H9 (cell line): Measurements from ENCODE around the gene TASOR2. TPM values are rescaled to one million over a fixed set of nuclear protein-coding genes. Genes with fewer than 3 reads are reported as not detected.

Source experiments
- DNase-seq: peaks from one replicate; pipeline ENCODE4 v3.0.0-alpha.2; 2017
- H2AFZ ChIP-seq: one replicate; pipeline ENCODE4 v1.6.1; 2013; ENCODE audit warnings: mild to moderate bottlenecking, low read length, control low read depth, moderate library complexity
- H2AK5ac ChIP-seq: 2 replicates; pipeline ENCODE4 v1.6.1; 2013; ENCODE audit warnings: low read length, control low read depth, mixed read lengths; ENCODE audit not compliant: insufficient read length
- H2BK120ac ChIP-seq: one replicate; pipeline ENCODE4 v1.6.1; 2013; ENCODE audit warnings: low read depth, mild to moderate bottlenecking, low read length, control low read depth, inconsistent platforms; ENCODE audit not compliant: poor library complexity, severe bottlenecking
- H2BK12ac ChIP-seq: 2 replicates; pipeline ENCODE4 v1.6.1; 2013; ENCODE audit warnings: low read length, control low read depth, mixed read lengths, low read depth; ENCODE audit not compliant: insufficient read length
- H2BK15ac ChIP-seq: 2 replicates; pipeline ENCODE4 v1.6.1; 2013; ENCODE audit warnings: low read depth, low read length, control low read depth
- H2BK20ac ChIP-seq: one replicate; pipeline ENCODE4 v1.6.1; 2013; ENCODE audit warnings: low read depth, mild to moderate bottlenecking, low read length, control low read depth, inconsistent platforms; ENCODE audit not compliant: poor library complexity, severe bottlenecking
- H2BK5ac ChIP-seq: 2 replicates; pipeline ENCODE4 v1.6.1; 2013; ENCODE audit warnings: low read length, control low read depth, mixed read lengths; ENCODE audit not compliant: insufficient read length
- H3K14ac ChIP-seq: 2 replicates; pipeline ENCODE4 v1.6.1; 2013; ENCODE audit warnings: low read length, control low read depth; ENCODE audit not compliant: insufficient read depth
- H3K18ac ChIP-seq: 2 replicates; pipeline ENCODE4 v1.6.1; 2013; ENCODE audit warnings: low read depth, mild to moderate bottlenecking, mixed read lengths, low read length, control low read depth; ENCODE audit not compliant: insufficient read length
- H3K23ac ChIP-seq: 2 replicates; pipeline ENCODE4 v1.6.1; 2013; ENCODE audit warnings: low read length, control low read depth, mixed read lengths, low read depth; ENCODE audit not compliant: insufficient read length
- H3K23me2 ChIP-seq: 2 replicates; pipeline ENCODE4 v1.6.1; 2013; ENCODE audit warnings: low read depth, mild to moderate bottlenecking, mixed read lengths, low read length, control low read depth; ENCODE audit not compliant: insufficient read length, poor library complexity, severe bottlenecking
- H3K27ac ChIP-seq: 2 replicates; pipeline ENCODE4 v1.5.1; 2013; ENCODE audit warnings: low read length, control low read depth, mixed read lengths, low read depth; ENCODE audit not compliant: insufficient read length
- H3K27me3 ChIP-seq: 2 replicates; pipeline ENCODE4 v1.6.1; 2013; ENCODE audit warnings: low read length, control low read depth, inconsistent platforms; ENCODE audit not compliant: insufficient read depth
- H3K4ac ChIP-seq: 2 replicates; pipeline ENCODE4 v1.6.1; 2013; ENCODE audit warnings: low read depth, mild to moderate bottlenecking, control low read depth, inconsistent platforms, low read length, moderate library complexity
- H3K4me1 ChIP-seq: 2 replicates; pipeline ENCODE4 v1.6.1; 2013; ENCODE audit warnings: low read length, control low read depth, inconsistent platforms; ENCODE audit not compliant: insufficient read depth
- H3K4me2 ChIP-seq: 2 replicates; pipeline ENCODE4 v1.6.1; 2013; ENCODE audit warnings: low read length, control low read depth, mixed read lengths; ENCODE audit not compliant: insufficient read length, insufficient read depth
- H3K56ac ChIP-seq: 2 replicates; pipeline ENCODE4 v1.6.1; 2013; ENCODE audit warnings: low read depth, mild to moderate bottlenecking, mixed read lengths, low read length, control low read depth; ENCODE audit not compliant: insufficient read length
- H3K79me1 ChIP-seq: 2 replicates; pipeline ENCODE4 v1.6.1; 2013; ENCODE audit warnings: low read depth, mild to moderate bottlenecking, moderate library complexity, low read length, control low read depth, inconsistent platforms; ENCODE audit not compliant: insufficient read depth, poor library complexity, severe bottlenecking
- H3K79me2 ChIP-seq: 2 replicates; pipeline ENCODE4 v1.6.1; 2013; ENCODE audit warnings: low read length, control low read depth, inconsistent platforms; ENCODE audit not compliant: insufficient read depth
- H3K9ac ChIP-seq: 2 replicates; pipeline ENCODE4 v1.6.1; 2013; ENCODE audit warnings: low read length, control low read depth, mixed read lengths; ENCODE audit not compliant: insufficient read length; ENCODE audit errors: extremely low read depth
- H3K9me3 ChIP-seq: one replicate; pipeline ENCODE4 v1.6.1; 2013; ENCODE audit warnings: low read depth, low read length, inconsistent platforms; ENCODE audit not compliant: control insufficient read depth
- H3T11ph ChIP-seq: one replicate; pipeline ENCODE4 v1.6.1; 2013; ENCODE audit warnings: mild to moderate bottlenecking, low read length, control low read depth, inconsistent platforms
- H4K20me1 ChIP-seq: one replicate; pipeline ENCODE4 v1.6.1; 2013; ENCODE audit not compliant: control insufficient read depth, insufficient read length, insufficient read depth
- H4K5ac ChIP-seq: 2 replicates; pipeline ENCODE4 v1.6.1; 2013; ENCODE audit warnings: low read depth, mild to moderate bottlenecking, mixed read lengths, low read length, control low read depth; ENCODE audit not compliant: insufficient read length
- H4K8ac ChIP-seq: replicated peaks from 2 replicates; pipeline ENCODE4 v1.6.1; 2013; ENCODE audit warnings: low read length, control low read depth, mixed read lengths, low read depth; ENCODE audit not compliant: insufficient read length
- H4K91ac ChIP-seq: 2 replicates; pipeline ENCODE4 v1.6.1; 2013; ENCODE audit warnings: low read depth, mild to moderate bottlenecking, moderate library complexity, mixed read lengths, low read length, control low read depth; ENCODE audit not compliant: insufficient read length
- H3K27ac Mint-ChIP-seq, 3 experiments: 2 replicates in 2 of 3; 3 replicates in 1 of 3; pipeline ENCODE4 v1.8.0; 2020 to 2021; ENCODE audit warnings: mixed read lengths in 3 of 3, mild to moderate bottlenecking in 1 of 3, moderate library complexity in 1 of 3
- H3K27me3 Mint-ChIP-seq: 2 replicates; pipeline ENCODE4 v1.8.0; 2021; ENCODE audit warnings: low read depth, mild to moderate bottlenecking, moderate library complexity, mixed read lengths
- H3K36me3 Mint-ChIP-seq, 3 experiments: 2 replicates in 2 of 3; 3 replicates in 1 of 3; pipeline ENCODE4 v1.8.0; 2020 to 2021; ENCODE audit warnings: low read depth in 3 of 3, mixed read lengths in 3 of 3; ENCODE audit not compliant: insufficient read depth in 1 of 3
- H3K4me1 Mint-ChIP-seq, 2 experiments: 2 replicates each; pipeline ENCODE4 v1.8.0; 2020; ENCODE audit warnings: mixed read lengths in 2 of 2
- H3K4me3 Mint-ChIP-seq, 2 experiments: 2 replicates in 1 of 2; 3 replicates in 1 of 2; pipeline ENCODE4 v1.8.0; 2020 to 2021; ENCODE audit warnings: mild to moderate bottlenecking in 2 of 2, mixed read lengths in 2 of 2, moderate library complexity in 1 of 2
- H3K9me3 Mint-ChIP-seq, 2 experiments: 2 replicates in 1 of 2; 3 replicates in 1 of 2; pipeline ENCODE4 v1.8.0; 2020; ENCODE audit warnings: mild to moderate bottlenecking in 2 of 2, mixed read lengths in 2 of 2, moderate library complexity in 1 of 2
- CTCF ChIP-seq: fragments of 200-600 bp; sonication (generic); conservative IDR thresholded peaks from 3 replicates; pipeline ENCODE4 v1.8.0; 2021; ENCODE audit warnings: antibody characterized with exemption, mild to moderate bottlenecking
- WGBS: extraction: QIAGEN DNeasy Blood & Tissue Kit; methylation state at CpG from one replicate; pipeline ENCODE4 v1.1.7; 2013; ENCODE audit warnings: missing lambda C conversion rate, low lambda C conversion rate, mixed read lengths; ENCODE audit not compliant: insufficient read length; ENCODE audit errors: extremely low coverage; 5-methylcytosine and 5-hydroxymethylcytosine counted together
- total RNA-seq: library from RNA; stranded (reverse); gene quantifications from 2 replicates; pipeline ENCODE4 v1.2.1, GENCODE V29; 2021

The TASOR2 gene
- total RNA-seq, 1 experiment from 2014 or later: 64.5 TPM

- no CpG with 5 or more reads among the region's 3 CpGs for WGBS
- no peak overlapping the region for H4K5ac ChIP-seq
- H3K27ac Mint-ChIP-seq: peak overlapping the region; percentile 23 to 34 (median 34); a peak in 3 of 7 replicates
- no peak overlapping the region for H3K4me2 ChIP-seq
- no peak overlapping the region for H3K9ac ChIP-seq
- peaks cover 3% of the 10 kb centered on the region for H4K20me1 ChIP-seq
- H3K14ac ChIP-seq: no peak overlapping the region
- peaks cover 29 to 36% of the 10 kb centered on the region in 2 experiments for H3K4me1 Mint-ChIP-seq
- H3K18ac ChIP-seq: no peak overlapping the region
- H3K4me1 ChIP-seq: no peaks in the 10 kb centered on the region; the same call in 1 of the 2 replicates
- no peak overlapping the region for H3K56ac ChIP-seq
- H3K9me3 ChIP-seq: no peaks in the 10 kb centered on the region
- peaks cover 2 to 10% (median 5%) of the 10 kb centered on the region in 3 experiments; a peak in 5 of 7 replicates for H3K36me3 Mint-ChIP-seq
- H2AFZ ChIP-seq: no peak overlapping the region
- no peak overlapping the region for H2BK5ac ChIP-seq
- no peak overlapping the region for H2BK120ac ChIP-seq
- TF ChIP-seq CTCF: no peak
- no peaks in the 10 kb centered on the region for H3K23me2 ChIP-seq
- H2AK5ac ChIP-seq: no peak overlapping the region
- no peaks in the 10 kb centered on the region; the same call in 1 of the 2 replicates for H3K27me3 Mint-ChIP-seq
- H3K9me3 Mint-ChIP-seq: no peaks in the 10 kb centered on the region
- no peak overlapping the region for H2BK20ac ChIP-seq
- no peak overlapping the region for H4K91ac ChIP-seq
- no peak overlapping the region for H3T11ph ChIP-seq
- H2BK15ac ChIP-seq: no peak overlapping the region
- no peak for DNase-seq
- no peak overlapping the region for H2BK12ac ChIP-seq
- no peak overlapping the region for H3K4me3 Mint-ChIP-seq
- no peak overlapping the region for H3K23ac ChIP-seq
- no peak overlapping the region for H4K8ac ChIP-seq
- H3K27me3 ChIP-seq: no peaks in the 10 kb centered on the region
- peaks cover 1% of the 10 kb centered on the region; the same call in 1 of the 2 replicates for H3K79me2 ChIP-seq
- no peaks in the 10 kb centered on the region for H3K79me1 ChIP-seq
- no peak overlapping the region for H3K4ac ChIP-seq
- no peak overlapping the region for H3K27ac ChIP-seq
Observed at GRCh38 chr10:5655121-5655520, 29.5 kb upstream of the TASOR2 start.
